ENCODE data around the gene CFAP91.

GRCh38 chr3:119733812-119734211 lies 31.0 kb downstream of the CFAP91 start:
- TF ChIP-seq, protein P1, sequence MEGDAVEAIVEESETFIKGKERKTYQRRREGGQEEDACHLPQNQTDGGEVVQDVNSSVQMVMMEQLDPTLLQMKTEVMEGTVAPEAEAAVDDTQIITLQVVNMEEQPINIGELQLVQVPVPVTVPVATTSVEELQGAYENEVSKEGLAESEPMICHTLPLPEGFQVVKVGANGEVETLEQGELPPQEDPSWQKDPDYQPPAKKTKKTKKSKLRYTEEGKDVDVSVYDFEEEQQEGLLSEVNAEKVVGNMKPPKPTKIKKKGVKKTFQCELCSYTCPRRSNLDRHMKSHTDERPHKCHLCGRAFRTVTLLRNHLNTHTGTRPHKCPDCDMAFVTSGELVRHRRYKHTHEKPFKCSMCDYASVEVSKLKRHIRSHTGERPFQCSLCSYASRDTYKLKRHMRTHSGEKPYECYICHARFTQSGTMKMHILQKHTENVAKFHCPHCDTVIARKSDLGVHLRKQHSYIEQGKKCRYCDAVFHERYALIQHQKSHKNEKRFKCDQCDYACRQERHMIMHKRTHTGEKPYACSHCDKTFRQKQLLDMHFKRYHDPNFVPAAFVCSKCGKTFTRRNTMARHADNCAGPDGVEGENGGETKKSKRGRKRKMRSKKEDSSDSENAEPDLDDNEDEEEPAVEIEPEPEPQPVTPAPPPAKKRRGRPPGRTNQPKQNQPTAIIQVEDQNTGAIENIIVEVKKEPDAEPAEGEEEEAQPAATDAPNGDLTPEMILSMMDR (conservative IDR thresholded peaks at IDR 0.05; ENCODE audit: low read length), result no peak
- no peak for TF ChIP-seq EZH2phosphoT487 (IDR thresholded peaks at IDR 0.05; ENCODE audit: borderline replicate concordance)

All from Loucy (cell line).